ENCODE data around the gene GOSR1. TPM values are rescaled to one million over a fixed set of nuclear protein-coding genes. Genes with fewer than 3 reads are reported as not detected.
"Not testable (repeated sequence)": the region's sequence is repeated elsewhere in the genome, so short reads cannot be mapped to it uniquely, and the experiment has no call there.

Gene GOSR1
- total RNA-seq, 1 donor from 2014 or later = 53.2 TPM

DNA sequence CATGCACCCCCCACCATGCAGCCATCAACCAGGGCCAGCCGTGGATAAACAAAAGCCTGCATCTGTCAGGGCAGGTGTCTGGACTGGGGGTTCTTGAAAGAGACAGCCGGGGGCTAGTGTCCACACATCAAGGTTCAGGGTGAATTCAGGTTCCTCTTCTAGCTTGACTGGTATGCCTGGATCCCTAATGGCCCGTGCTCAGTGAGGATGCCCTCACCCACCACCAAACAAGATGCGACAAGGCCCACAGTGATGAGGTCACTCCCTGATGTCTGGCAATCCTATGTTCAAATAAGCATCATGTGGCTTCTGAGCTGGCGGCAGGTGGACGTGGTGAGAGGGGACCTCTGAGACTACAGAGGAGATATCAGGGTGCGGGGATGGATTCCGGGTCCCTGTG is 64.6 kb downstream of the GOSR1 start:
- Mint-ChIP-seq H3K27ac (no peak overlapping the region), H3K36me3 (no peaks in the 10 kb centered on the region), H3K27me3 (no peaks in the 10 kb centered on the region), H3K9me3 (peaks cover 10% of the 10 kb centered on the region), H3K4me3 (no peak overlapping the region), H3K4me1 (ENCODE audit: unreplicated experiment) (no peaks in the 10 kb centered on the region)
- TF ChIP-seq, protein P1, sequence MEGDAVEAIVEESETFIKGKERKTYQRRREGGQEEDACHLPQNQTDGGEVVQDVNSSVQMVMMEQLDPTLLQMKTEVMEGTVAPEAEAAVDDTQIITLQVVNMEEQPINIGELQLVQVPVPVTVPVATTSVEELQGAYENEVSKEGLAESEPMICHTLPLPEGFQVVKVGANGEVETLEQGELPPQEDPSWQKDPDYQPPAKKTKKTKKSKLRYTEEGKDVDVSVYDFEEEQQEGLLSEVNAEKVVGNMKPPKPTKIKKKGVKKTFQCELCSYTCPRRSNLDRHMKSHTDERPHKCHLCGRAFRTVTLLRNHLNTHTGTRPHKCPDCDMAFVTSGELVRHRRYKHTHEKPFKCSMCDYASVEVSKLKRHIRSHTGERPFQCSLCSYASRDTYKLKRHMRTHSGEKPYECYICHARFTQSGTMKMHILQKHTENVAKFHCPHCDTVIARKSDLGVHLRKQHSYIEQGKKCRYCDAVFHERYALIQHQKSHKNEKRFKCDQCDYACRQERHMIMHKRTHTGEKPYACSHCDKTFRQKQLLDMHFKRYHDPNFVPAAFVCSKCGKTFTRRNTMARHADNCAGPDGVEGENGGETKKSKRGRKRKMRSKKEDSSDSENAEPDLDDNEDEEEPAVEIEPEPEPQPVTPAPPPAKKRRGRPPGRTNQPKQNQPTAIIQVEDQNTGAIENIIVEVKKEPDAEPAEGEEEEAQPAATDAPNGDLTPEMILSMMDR (conservative IDR thresholded peaks at IDR 0.05) = no peak
- no peak for DNase-seq (ENCODE audit: extremely low spot score, unreplicated experiment)

DNA sequence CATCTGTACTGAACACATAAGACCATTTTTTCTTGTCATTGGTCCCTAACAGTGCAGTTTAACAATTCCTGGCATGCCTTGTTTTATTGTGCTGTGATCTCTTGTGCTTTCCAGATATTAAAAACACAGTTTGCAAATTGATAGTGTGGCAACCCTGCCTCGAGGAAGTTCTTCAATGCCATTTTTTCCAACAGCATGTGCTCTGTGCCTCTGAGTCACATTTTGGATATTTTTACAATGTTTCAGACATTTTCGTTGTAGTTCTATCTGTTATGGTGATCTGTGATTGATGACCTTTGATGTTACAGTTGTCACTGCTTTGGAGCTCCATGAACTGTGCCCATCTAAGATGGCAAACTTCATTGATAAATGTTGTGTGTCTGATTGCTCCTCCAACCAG is 66.2 kb downstream of the GOSR1 start:
- Mint-ChIP-seq H3K4me3 (no peak overlapping the region), H3K27ac (no peak overlapping the region), H3K36me3 (no peaks in the 10 kb centered on the region), H3K4me1 (ENCODE audit: unreplicated experiment) (no peaks in the 10 kb centered on the region), H3K9me3 (peaks cover 4% of the 10 kb centered on the region), H3K27me3 (no peaks in the 10 kb centered on the region)
- TF ChIP-seq, protein P1 (conservative IDR thresholded peaks at IDR 0.05) = no peak
- no peak for DNase-seq (ENCODE audit: extremely low spot score, unreplicated experiment)

DNA sequence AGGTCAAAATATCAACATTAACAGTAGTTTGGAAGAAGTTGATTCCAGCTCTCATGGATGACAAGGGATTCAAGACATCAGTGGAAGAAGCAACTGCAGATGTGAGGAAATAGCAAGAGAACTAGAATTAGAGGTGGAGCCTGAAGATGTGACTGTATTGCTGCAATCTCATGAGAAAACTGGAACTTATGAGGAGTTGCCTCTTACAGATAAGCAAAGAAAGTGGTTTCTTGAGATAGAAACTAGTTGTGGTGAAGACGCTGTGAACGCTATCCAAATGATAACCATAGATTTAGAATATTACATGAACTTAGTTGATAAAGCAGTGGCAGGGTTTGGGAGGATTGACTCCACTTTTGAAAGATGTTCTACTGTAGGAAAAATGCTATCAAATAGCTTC is 67.8 kb downstream of the GOSR1 start:
- Mint-ChIP-seq H3K27me3 (no peaks in the 10 kb centered on the region), H3K36me3 (no peaks in the 10 kb centered on the region), H3K4me1 (ENCODE audit: unreplicated experiment) (no peaks in the 10 kb centered on the region), H3K27ac (no peak overlapping the region), H3K9me3 (peaks cover 4% of the 10 kb centered on the region), H3K4me3 (no peak overlapping the region)
- DNase-seq (ENCODE audit: extremely low spot score, unreplicated experiment) = no peak
- TF ChIP-seq, protein P1 (conservative IDR thresholded peaks at IDR 0.05) = no peak

DNA sequence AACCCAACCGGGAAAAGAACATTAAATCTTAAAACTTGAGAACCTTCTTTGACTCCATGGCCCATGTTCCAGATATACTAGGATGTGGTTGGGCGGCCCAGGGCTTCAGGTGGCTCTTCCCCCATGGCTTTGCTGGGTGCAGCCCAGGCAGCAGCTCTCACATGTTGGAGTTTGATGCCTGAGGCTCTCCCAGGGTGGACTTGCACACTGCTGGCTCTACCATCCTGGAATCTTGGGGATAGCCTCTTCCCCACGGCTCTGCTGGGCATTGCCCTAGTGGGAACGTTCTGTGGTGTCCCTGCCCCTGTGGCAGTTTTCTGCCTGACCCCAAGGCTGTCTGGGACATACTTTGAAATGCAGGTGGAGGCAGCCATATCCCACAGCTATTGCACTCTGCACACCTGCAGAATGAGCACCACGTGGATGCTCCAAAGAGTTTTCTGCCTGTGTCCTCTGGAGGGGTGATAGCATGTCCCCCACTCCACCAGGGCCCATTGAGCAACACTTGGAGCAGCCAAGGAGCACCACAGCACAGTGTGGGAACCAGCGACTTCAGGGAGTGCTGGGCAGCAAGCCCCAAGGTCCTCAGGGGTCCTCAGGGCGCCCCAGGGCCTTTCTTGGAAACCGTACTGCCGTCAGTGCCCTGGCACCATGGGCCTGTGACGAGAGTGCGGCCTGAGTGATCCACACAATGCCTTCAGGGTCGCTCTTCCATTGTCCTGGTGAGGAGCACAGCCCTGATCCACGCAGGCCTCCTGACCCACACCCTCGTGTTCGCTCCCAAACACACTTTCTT is 70.8 kb downstream of the GOSR1 start:
- Mint-ChIP-seq H3K27me3 (no peaks in the 10 kb centered on the region), H3K9me3 (peaks cover 4% of the 10 kb centered on the region), H3K4me3 (no peak overlapping the region), H3K4me1 (ENCODE audit: unreplicated experiment) (no peaks in the 10 kb centered on the region), H3K27ac (no peak overlapping the region), H3K36me3 (no peaks in the 10 kb centered on the region)
- no peak for DNase-seq (ENCODE audit: extremely low spot score, unreplicated experiment)
- TF ChIP-seq, protein P1 (conservative IDR thresholded peaks at IDR 0.05) = no peak

DNA sequence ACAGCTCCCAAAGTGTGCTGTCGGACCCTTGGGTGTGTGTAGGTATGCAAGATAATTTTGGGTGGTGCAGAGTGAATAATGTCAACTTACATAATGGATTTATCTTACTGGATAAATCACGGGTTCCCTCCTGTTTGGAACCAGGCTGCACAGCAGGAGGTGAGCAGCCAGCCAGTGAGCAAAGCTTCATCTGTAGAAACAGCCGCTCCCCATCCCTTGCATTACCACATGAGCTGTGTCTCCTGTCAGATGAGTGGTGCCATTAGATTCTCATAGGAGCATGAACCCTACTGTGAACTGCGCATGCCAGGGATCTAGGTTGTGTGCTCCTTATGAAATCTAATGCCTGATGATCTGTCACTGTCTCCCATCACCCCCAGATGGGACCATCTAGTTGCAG is 72.0 kb downstream of the GOSR1 start:
- not testable (repeated sequence) for DNase-seq (ENCODE audit: extremely low spot score, unreplicated experiment)

DNA sequence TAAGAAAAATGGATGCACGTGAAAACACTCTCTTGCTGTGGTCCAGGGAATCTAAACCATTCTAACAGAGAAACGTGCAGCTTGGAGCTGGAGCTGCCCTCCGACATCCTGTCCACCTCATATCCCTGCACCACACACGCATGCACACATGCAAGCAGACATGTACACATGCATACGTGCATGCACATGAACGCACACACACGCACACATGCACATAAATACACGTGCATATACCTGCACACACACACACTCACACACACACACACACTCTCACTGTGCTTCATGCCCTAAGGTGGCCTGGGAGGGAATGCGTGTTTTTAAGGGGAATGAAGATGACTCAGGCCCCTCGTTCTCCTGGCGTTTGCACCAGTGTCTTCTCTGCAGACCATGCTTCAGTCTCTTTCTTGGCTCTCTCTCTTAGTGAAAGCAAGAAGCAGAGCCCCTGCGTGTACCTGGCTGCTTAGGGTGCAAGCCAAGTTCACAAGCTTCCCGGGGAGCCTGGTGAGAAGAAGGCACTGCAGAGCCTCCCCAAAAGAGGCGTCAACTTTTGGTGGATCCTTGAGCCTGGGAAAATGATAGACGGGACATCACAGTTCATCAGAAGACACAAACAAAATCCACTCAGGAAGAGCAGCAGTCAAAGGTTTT is 72.8 kb downstream of the GOSR1 start:
- DNase-seq (ENCODE audit: extremely low spot score, unreplicated experiment) = no peak
- Mint-ChIP-seq H3K4me1 (ENCODE audit: unreplicated experiment) (no peaks in the 10 kb centered on the region), H3K4me3 (no peak overlapping the region), H3K27ac (no peak overlapping the region), H3K27me3 (no peaks in the 10 kb centered on the region), H3K9me3 (peaks cover under 1% of the 10 kb centered on the region), H3K36me3 (no peaks in the 10 kb centered on the region)
- TF ChIP-seq, protein P1 (conservative IDR thresholded peaks at IDR 0.05) = no peak

More for the DNA sequence above, 72.0 kb downstream of the GOSR1 start:
- H3K9me3 Mint-ChIP-seq; H3K36me3 Mint-ChIP-seq; H3K27me3 Mint-ChIP-seq; H3K27ac Mint-ChIP-seq; H3K4me3 Mint-ChIP-seq; H3K4me1 Mint-ChIP-seq (ENCODE audit: unreplicated experiment): not testable (repeated sequence)

Measured in type B pancreatic cell (in vitro differentiated cells).